LNCaP clone FGC (cell line): ENCODE data around the gene ADGRL3.
"Not testable (repeated sequence)": the region's sequence is repeated elsewhere in the genome, so short reads cannot be mapped to it uniquely, and the experiment has no call there.

ENCODE experiments used
- DNase-seq: peaks from one replicate; pipeline ENCODE4 v3.0.0-alpha.2; 2011; ENCODE audit warnings: low read depth
- H3K4me3 ChIP-seq: 2 replicates; pipeline ENCODE4 v1.5.1; 2011; ENCODE audit warnings: mild to moderate bottlenecking, low read depth, low read length, control low read depth
- CTCF ChIP-seq: IDR thresholded peaks from 2 replicates; pipeline ENCODE4 v1.5.1; 2012; ENCODE audit warnings: mild to moderate bottlenecking; ENCODE audit not compliant: control insufficient read depth, insufficient read depth; ENCODE audit errors: extremely low read depth

The ADGRL3 gene

GRCh38 chr4:61500883-61501282, 300.8 kb downstream of the ADGRL3 start:
- no peak overlapping the region for H3K4me3 ChIP-seq
- TF ChIP-seq CTCF: peak; percentile 27; the same call in 1 of the 2 replicates
- no peak for DNase-seq

GRCh38 chr4:61501812-61502211, 301.7 kb downstream of the ADGRL3 start:
- DNase-seq: no peak
- TF ChIP-seq CTCF: no peak
- no peak overlapping the region for H3K4me3 ChIP-seq

GRCh38 chr4:61505773-61506685, 305.9 kb downstream of the ADGRL3 start:
- no peak overlapping the region for H3K4me3 ChIP-seq
- TF ChIP-seq CTCF: no peak
- no peak for DNase-seq

GRCh38 chr4:61507091-61507490, 307.0 kb downstream of the ADGRL3 start:
- H3K4me3 ChIP-seq: no peak overlapping the region
- no peak for DNase-seq
- no peak for TF ChIP-seq CTCF

- not testable (repeated sequence) for DNase-seq, H3K4me3 ChIP-seq
These were observed 309.7 kb downstream of the ADGRL3 start for GRCh38 chr4:61509721-61510241.

GRCh38 chr4:61511716-61512488, 311.8 kb downstream of the ADGRL3 start:
- H3K4me3 ChIP-seq: no peak overlapping the region
- no peak for TF ChIP-seq CTCF
- no peak for DNase-seq

GRCh38 chr4:61514991-61515390, 314.9 kb downstream of the ADGRL3 start:
- DNase-seq: no peak
- TF ChIP-seq CTCF: no peak
- no peak overlapping the region for H3K4me3 ChIP-seq
